Loucy (cell line): ENCODE measurements around the gene PLTP.

ENCODE experiments used
- EZH2phosphoT487 ChIP-seq: fragments of 200-600 bp; IDR thresholded peaks from 2 replicates; pipeline ENCODE4 v1.6.1; 2018; ENCODE audit warnings: antibody characterized with exemption, mild to moderate bottlenecking, moderate library complexity, borderline replicate concordance
- TF ChIP-seq, protein P1 (sequence below): fragments of 200-600 bp; sonication (generic); conservative IDR thresholded peaks from 2 replicates; pipeline ENCODE4 v1.5.1; 2014; ENCODE audit warnings: mild to moderate bottlenecking, antibody characterized with exemption, low read length

DNA sequence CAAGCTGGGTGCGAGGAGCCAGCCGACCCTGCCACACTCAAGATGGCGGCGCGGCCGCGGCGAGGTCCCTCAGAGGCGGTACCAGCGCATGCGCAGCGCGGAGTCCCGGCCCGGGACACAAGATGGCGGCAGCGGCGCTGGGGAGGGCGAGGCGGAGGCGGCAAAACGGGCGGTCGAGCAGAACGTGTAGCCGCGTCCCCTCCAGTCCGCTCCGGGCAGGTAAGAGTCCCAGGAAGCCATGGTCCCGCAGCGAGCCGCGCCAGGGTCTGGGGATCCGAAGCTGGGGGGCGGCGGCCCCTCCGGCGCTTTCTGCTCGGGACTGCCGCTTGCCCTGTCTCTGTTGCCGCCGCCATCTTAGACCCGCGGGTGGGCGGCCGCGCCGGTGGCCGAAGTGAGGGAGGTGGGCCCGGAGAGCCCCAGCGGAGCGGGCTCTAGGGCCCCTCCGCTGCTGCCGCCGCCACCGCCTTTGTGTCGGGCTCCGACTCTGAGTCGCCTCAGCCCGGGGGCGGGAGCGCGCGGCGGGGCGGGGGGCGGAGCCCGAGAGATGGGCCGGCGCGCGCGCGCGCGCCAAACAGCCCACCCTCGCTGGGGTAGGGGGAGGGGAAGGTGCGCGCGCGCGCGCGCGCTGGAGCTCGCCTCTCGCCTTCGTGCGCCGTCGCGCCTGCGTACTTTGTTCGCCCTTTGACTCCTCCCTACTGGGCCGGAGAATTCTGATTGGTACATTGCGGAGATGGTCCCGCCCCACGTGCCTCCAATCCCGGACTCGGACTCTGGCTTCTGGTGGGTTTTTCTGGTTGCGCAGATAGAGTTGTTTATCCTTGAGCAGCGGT is 22.8 kb upstream of the PLTP start, which contains the start of gene PCIF1:
- TF ChIP-seq, protein P1, sequence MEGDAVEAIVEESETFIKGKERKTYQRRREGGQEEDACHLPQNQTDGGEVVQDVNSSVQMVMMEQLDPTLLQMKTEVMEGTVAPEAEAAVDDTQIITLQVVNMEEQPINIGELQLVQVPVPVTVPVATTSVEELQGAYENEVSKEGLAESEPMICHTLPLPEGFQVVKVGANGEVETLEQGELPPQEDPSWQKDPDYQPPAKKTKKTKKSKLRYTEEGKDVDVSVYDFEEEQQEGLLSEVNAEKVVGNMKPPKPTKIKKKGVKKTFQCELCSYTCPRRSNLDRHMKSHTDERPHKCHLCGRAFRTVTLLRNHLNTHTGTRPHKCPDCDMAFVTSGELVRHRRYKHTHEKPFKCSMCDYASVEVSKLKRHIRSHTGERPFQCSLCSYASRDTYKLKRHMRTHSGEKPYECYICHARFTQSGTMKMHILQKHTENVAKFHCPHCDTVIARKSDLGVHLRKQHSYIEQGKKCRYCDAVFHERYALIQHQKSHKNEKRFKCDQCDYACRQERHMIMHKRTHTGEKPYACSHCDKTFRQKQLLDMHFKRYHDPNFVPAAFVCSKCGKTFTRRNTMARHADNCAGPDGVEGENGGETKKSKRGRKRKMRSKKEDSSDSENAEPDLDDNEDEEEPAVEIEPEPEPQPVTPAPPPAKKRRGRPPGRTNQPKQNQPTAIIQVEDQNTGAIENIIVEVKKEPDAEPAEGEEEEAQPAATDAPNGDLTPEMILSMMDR, result no peak
- no peak for TF ChIP-seq EZH2phosphoT487
